ENCODE data around the gene ARL4A.
"Not testable (repeated sequence)": the region's sequence is repeated elsewhere in the genome, so short reads cannot be mapped to it uniquely, and the experiment has no call there.

The ARL4A gene

GRCh38 chr7:12670000-12670729, 17.3 kb upstream of the ARL4A start:
- DNase-seq = no peak

GRCh38 chr7:12670743-12671520, 16.5 kb upstream of the ARL4A start:
- DNase-seq = no peak

GRCh38 chr7:12673436-12673835, 14.0 kb upstream of the ARL4A start:
- not testable (repeated sequence) for DNase-seq

GRCh38 chr7:12674053-12674452, 13.4 kb upstream of the ARL4A start:
- DNase-seq = no peak

GRCh38 chr7:12674861-12675260, 12.6 kb upstream of the ARL4A start:
- peak; percentile 27 for DNase-seq

- no peak for DNase-seq
Measured at GRCh38 chr7:12683678-12684585, 3.5 kb upstream of the ARL4A start.

GRCh38 chr7:12684733-12685132, 2.7 kb upstream of the ARL4A start:
- no peak for DNase-seq

- DNase-seq = peak; percentile 7
Measured at GRCh38 chr7:12685550-12685949, 1.9 kb upstream of the ARL4A start.

GRCh38 chr7:12686234-12686890, 1.1 kb upstream of the ARL4A start:
- peak; percentile 95 for DNase-seq

- no peak for DNase-seq
Measured at GRCh38 chr7:12687718-12688171, 312 bp downstream of the ARL4A start.

- DNase-seq = not testable (repeated sequence)
Measured at GRCh38 chr7:12688485-12689170, 1.2 kb downstream of the ARL4A start.

GRCh38 chr7:12689451-12689850, 2.0 kb downstream of the ARL4A start:
- DNase-seq = no peak

GRCh38 chr7:12690041-12690878, 2.8 kb downstream of the ARL4A start:
- no peak for DNase-seq

GRCh38 chr7:12691388-12691787, 4.0 kb downstream of the ARL4A start:
- not testable (repeated sequence) for DNase-seq

- no peak for DNase-seq
Measured at GRCh38 chr7:12692035-12692434, 4.6 kb downstream of the ARL4A start.

GRCh38 chr7:12692479-12693259, 5.2 kb downstream of the ARL4A start:
- DNase-seq = no peak

GRCh38 chr7:12694817-12695216, 7.4 kb downstream of the ARL4A start:
- no peak for DNase-seq

GRCh38 chr7:12695965-12696364, 8.5 kb downstream of the ARL4A start:
- no peak for DNase-seq

- no peak for DNase-seq
Measured at GRCh38 chr7:12699299-12699698, 11.9 kb downstream of the ARL4A start.

GRCh38 chr7:12701433-12701832, 14.0 kb downstream of the ARL4A start:
- DNase-seq = no peak

All from stimulated activated CD4-positive, alpha-beta T cell treated with anti-CD3 and anti-CD28 coated beads, Interleukin-15, amount 100 ng/mL, for 24 hours (primary cell).